ENCODE measurements around the gene CDHR5.

- TF ChIP-seq POLR2A (IDR thresholded peaks at IDR 0.05; ENCODE audit: low read depth, low read length) (no peak), TAF1 (IDR thresholded peaks at IDR 0.05; ENCODE audit: borderline replicate concordance, low read depth, low read length) (no peak), POLR2AphosphoS5 (IDR thresholded peaks at IDR 0.05; ENCODE audit: low read depth, low read length) (no peak)
These were observed 17.6 kb downstream of the CDHR5 start for GRCh38 chr11:607020-607780.
